Spinal cord (tissue), 10 donors: ENCODE results near the gene NCSTN. TPM values are rescaled to one million over a fixed set of nuclear protein-coding genes. Genes with fewer than 3 reads are reported as not detected.

Experiments used
- DNase-seq, 6 donors: peaks; one replicate each; pipeline versions ENCODE4 v3.0.0 to v3.0.0-alpha.2; 2013 to 2015; ENCODE audit warnings: low spot score in 6 of 6, low read depth in 4 of 6
- H3K27ac ChIP-seq: one replicate; pipeline ENCODE4 v1.5.1; 2013; ENCODE audit warnings: low read depth, low read length, control low read depth
- H3K27me3 ChIP-seq: one replicate; pipeline ENCODE4 v1.6.1; 2013; ENCODE audit warnings: low read length; ENCODE audit not compliant: control insufficient read depth, insufficient read depth
- H3K36me3 ChIP-seq: one replicate; pipeline ENCODE4 v1.6.1; 2013; ENCODE audit warnings: low read length; ENCODE audit not compliant: control insufficient read depth, insufficient read depth
- H3K4me1 ChIP-seq: one replicate; pipeline ENCODE4 v1.6.1; 2013; ENCODE audit warnings: low read length; ENCODE audit not compliant: control insufficient read depth, insufficient read depth
- H3K4me3 ChIP-seq: one replicate; pipeline ENCODE4 v1.5.1; 2013; ENCODE audit warnings: low read depth, low read length, control low read depth
- H3K9me3 ChIP-seq: one replicate; pipeline ENCODE4 v1.6.1; 2013; ENCODE audit warnings: low read length; ENCODE audit not compliant: control insufficient read depth, insufficient read depth
- WGBS: methylation state at CpG from one replicate; pipeline ENCODE4 v1.1.5; 2013; ENCODE audit warnings: missing lambda C conversion rate; ENCODE audit not compliant: insufficient coverage; 5-methylcytosine and 5-hydroxymethylcytosine counted together
- long read RNA-seq, 4 donors: transcript quantifications; one replicate each; lab custom pipeline, GENCODE V29; 2026
- polyA plus RNA-seq, 2 donors: library from polyadenylated mRNA; unstranded; fragments of 120-200 nt; gene quantifications; one replicate each; pipeline ENCODE4 v1.2.1, GENCODE V29; 2013; ENCODE audit not compliant: insufficient read length in 2 of 2
- total RNA-seq, 2 donors: library from RNA; depleted of rRNA in 1 of 2; stranded (reverse); fragments of 120-200 nt in 1 of 2; fragments of >200 nt in 1 of 2; gene quantifications; one replicate each; pipeline versions ENCODE4 v1.2.3 to v1.2.4, GENCODE V29; 2013 to 2014
- donor health status: healthy.

NCSTN gene
- total RNA-seq (10 to 100 TPM; 54.1 to 56.8 TPM), polyA plus RNA-seq (10 to 100 TPM; 70.9 to 74.3 TPM)
- long read RNA-seq, donor 1, transcript NCSTN-201 (17 exons, 2,936 nt), result major isoform, 10 of 11 reads
- long read RNA-seq, donor 1, partial matches to known transcripts, result 0 of 11 reads
- long read RNA-seq, donor 1, other reads (novel, unspliced or antisense), result 0 of 11 reads
- long read RNA-seq, donor 2, partial matches to known transcripts, result 13 of 19 reads
- long read RNA-seq, donor 2, other reads (novel, unspliced or antisense), result 0 of 19 reads
- long read RNA-seq, donor 3, partial matches to known transcripts, result 15 of 19 reads
- long read RNA-seq, donor 3, other reads (novel, unspliced or antisense), result 0 of 19 reads
- long read RNA-seq, donor 4, transcript NCSTN-201 (17 exons, 2,936 nt), result major isoform, 9 of 64 reads
- long read RNA-seq, donor 4, transcript NCSTN-212 (2 exons, 856 nt), result minor isoform, 7 of 64 reads
- long read RNA-seq, donor 4, partial matches to known transcripts, result 48 of 64 reads
- long read RNA-seq, donor 4, other reads (novel, unspliced or antisense), result 0 of 64 reads

GRCh38 chr1:160342953-160343869, at the start of gene NCSTN, which contains the start of gene COPA:
NCSTN (plus strand) TSS chr1:160343383; CDS start chr1:160343397, 14 bp downstream.
COPA (minus strand) TSS chr1:160343250; CDS start chr1:160343170, 80 bp downstream.
- Histone ChIP-seq H3K27ac (peak within 1 kb of the TSS; percentile 88), H3K36me3 (peaks cover 32% of the 10 kb centered on the region), H3K4me3 (peak within 1 kb of the TSS; percentile 98), H3K27me3 (no peaks in the 10 kb centered on the region), H3K9me3 (no peaks in the 10 kb centered on the region), H3K4me1 (peaks cover 3% of the 10 kb centered on the region)
- DNase-seq, result peak; percentile 88 to 98 (median 92)
- WGBS, result 0% methylated on average over 55 of the region's 58 CpGs

- no peak overlapping the region for H3K27ac ChIP-seq
- H3K27me3 ChIP-seq, result no peaks in the 10 kb centered on the region
- no peak overlapping the region for H3K4me3 ChIP-seq
- no peaks in the 10 kb centered on the region for H3K9me3 ChIP-seq
- 88% methylated on average over 1 of the region's 1 CpG for WGBS
- DNase-seq, result no peak
- peaks cover 63% of the 10 kb centered on the region for H3K36me3 ChIP-seq
- H3K4me1 ChIP-seq, result peaks cover 2% of the 10 kb centered on the region
Observed at GRCh38 chr1:160296036-160296435, 47.1 kb upstream of the NCSTN start.

GRCh38 chr1:160300173-160300572, 43.0 kb upstream of the NCSTN start:
- WGBS, result no CpG with 5 or more reads among the region's 7 CpGs
- no peak for DNase-seq
- H3K36me3 ChIP-seq, result peaks cover 46% of the 10 kb centered on the region
- no peaks in the 10 kb centered on the region for H3K27me3 ChIP-seq
- H3K27ac ChIP-seq, result no peak overlapping the region
- H3K4me3 ChIP-seq, result no peak overlapping the region
- H3K9me3 ChIP-seq, result no peaks in the 10 kb centered on the region
- H3K4me1 ChIP-seq, result no peaks in the 10 kb centered on the region

- no peaks in the 10 kb centered on the region for H3K27me3 ChIP-seq
- no peak overlapping the region for H3K4me3 ChIP-seq
- peak; percentile 33 to 92 (median 56) for DNase-seq
- H3K36me3 ChIP-seq, result peaks cover 42% of the 10 kb centered on the region
- 68% methylated on average over 12 of the region's 13 CpGs for whole genome bisulfite sequencing
- H3K9me3 ChIP-seq, result no peaks in the 10 kb centered on the region
- peaks cover 7% of the 10 kb centered on the region for H3K4me1 ChIP-seq
- H3K27ac ChIP-seq, result no peak overlapping the region
Observed at GRCh38 chr1:160307118-160307791, 35.9 kb upstream of the NCSTN start.

GRCh38 chr1:160308451-160309184, 34.6 kb upstream of the NCSTN start:
- Histone ChIP-seq H3K4me3 (no peak overlapping the region), H3K36me3 (peaks cover 48% of the 10 kb centered on the region), H3K27ac (no peak overlapping the region), H3K27me3 (no peaks in the 10 kb centered on the region), H3K4me1 (peaks cover 7% of the 10 kb centered on the region), H3K9me3 (no peaks in the 10 kb centered on the region)
- WGBS, result 80% methylated on average over 2 of the region's 4 CpGs
- peak in 1 of 6 donors; percentile 63 for DNase-seq

GRCh38 chr1:160309185-160309557, 34.0 kb upstream of the NCSTN start:
- peaks cover 7% of the 10 kb centered on the region for H3K4me1 ChIP-seq
- DNase-seq, result no peak
- no peak overlapping the region for H3K4me3 ChIP-seq
- no peaks in the 10 kb centered on the region for H3K27me3 ChIP-seq
- no peak overlapping the region for H3K27ac ChIP-seq
- H3K36me3 ChIP-seq, result peaks cover 44% of the 10 kb centered on the region
- H3K9me3 ChIP-seq, result no peaks in the 10 kb centered on the region

GRCh38 chr1:160309571-160309970, 33.6 kb upstream of the NCSTN start:
- H3K4me1 ChIP-seq, result peaks cover 7% of the 10 kb centered on the region

GRCh38 chr1:160315359-160315758, 27.8 kb upstream of the NCSTN start:
- Histone ChIP-seq H3K4me1 (no peaks in the 10 kb centered on the region), H3K9me3 (peaks cover 3% of the 10 kb centered on the region), H3K27ac (no peak overlapping the region), H3K27me3 (no peaks in the 10 kb centered on the region), H3K4me3 (no peak overlapping the region), H3K36me3 (peaks cover 48% of the 10 kb centered on the region)
- 100% methylated on average over 1 of the region's 2 CpGs for WGBS
- DNase-seq, result no peak

More at GRCh38 chr1:160309571-160309970, 33.6 kb upstream of the NCSTN start:
- Histone ChIP-seq H3K27me3 (no peaks in the 10 kb centered on the region), H3K4me3 (no peak overlapping the region), H3K36me3 (peaks cover 44% of the 10 kb centered on the region), H3K9me3 (no peaks in the 10 kb centered on the region), H3K27ac (no peak overlapping the region)
- no CpG with 5 or more reads among the region's 1 CpG for WGBS
- DNase-seq, result no peak
